ENCODE results near the gene HECW1. TPM values are rescaled to one million over a fixed set of nuclear protein-coding genes. Genes with fewer than 3 reads are reported as not detected.

Gene HECW1
- total RNA-seq, 1 donor from 2014 or later: 0.46 TPM

GRCh38 chr7:43520201-43520600 lies 407.8 kb downstream of the HECW1 start:
- no peak for DNase-seq (ENCODE audit: low read depth)
- Histone ChIP-seq H3K27me3 (ENCODE audit: control insufficient read depth, insufficient read depth, low read length) (no peaks in the 10 kb centered on the region), H3K36me3 (ENCODE audit: control insufficient read depth, insufficient read depth, low read length) (no peaks in the 10 kb centered on the region), H3K4me3 (ENCODE audit: low read depth, low read length) (no peak overlapping the region)
- TF ChIP-seq, protein P1, sequence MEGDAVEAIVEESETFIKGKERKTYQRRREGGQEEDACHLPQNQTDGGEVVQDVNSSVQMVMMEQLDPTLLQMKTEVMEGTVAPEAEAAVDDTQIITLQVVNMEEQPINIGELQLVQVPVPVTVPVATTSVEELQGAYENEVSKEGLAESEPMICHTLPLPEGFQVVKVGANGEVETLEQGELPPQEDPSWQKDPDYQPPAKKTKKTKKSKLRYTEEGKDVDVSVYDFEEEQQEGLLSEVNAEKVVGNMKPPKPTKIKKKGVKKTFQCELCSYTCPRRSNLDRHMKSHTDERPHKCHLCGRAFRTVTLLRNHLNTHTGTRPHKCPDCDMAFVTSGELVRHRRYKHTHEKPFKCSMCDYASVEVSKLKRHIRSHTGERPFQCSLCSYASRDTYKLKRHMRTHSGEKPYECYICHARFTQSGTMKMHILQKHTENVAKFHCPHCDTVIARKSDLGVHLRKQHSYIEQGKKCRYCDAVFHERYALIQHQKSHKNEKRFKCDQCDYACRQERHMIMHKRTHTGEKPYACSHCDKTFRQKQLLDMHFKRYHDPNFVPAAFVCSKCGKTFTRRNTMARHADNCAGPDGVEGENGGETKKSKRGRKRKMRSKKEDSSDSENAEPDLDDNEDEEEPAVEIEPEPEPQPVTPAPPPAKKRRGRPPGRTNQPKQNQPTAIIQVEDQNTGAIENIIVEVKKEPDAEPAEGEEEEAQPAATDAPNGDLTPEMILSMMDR (IDR thresholded peaks at IDR 0.05; ENCODE audit: insufficient read depth, low read length, poor library complexity, severe bottlenecking): no peak

DNA sequence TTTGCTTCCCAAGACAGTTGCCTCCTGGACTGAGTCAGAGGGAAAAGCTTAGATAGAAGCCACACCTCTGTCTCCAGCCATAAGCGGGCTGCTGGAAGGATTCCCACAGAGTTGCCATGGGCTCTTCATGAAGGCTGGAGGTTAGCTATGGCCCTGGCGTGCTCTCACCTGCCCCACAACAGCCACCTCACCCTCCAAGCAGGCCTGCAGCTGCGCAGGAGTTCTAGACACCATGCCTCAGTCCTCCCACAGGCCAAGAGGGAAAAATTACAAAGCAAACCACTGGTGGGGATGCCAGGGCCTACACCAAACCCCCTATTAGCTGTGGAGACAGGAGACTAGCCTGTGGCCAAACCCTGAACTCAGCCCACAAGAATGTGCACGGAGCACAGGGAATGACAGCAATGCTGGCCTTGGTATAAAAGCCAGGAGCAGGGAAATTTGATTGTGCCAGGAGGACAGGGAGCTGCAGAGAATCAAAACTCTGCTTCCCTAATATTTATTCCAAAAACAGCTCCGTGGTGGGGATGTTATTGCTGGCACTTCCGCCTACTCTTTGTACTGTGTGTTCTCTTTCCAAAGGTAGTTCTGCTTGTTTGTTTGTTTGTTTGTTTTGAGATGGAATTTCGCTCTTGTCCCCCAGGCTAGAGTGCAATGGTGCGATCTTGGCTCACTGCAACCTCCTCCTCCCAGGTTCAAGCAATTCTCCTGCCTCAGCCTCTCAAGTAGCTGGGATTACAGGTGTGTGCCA lies 410.1 kb downstream of the HECW1 start:
- no peak overlapping the region for H3K4me3 ChIP-seq (ENCODE audit: low read depth, low read length)
- TF ChIP-seq, protein P1 (IDR thresholded peaks at IDR 0.05; ENCODE audit: insufficient read depth, low read length, poor library complexity, severe bottlenecking): no peak
- H3K27me3 ChIP-seq (ENCODE audit: control insufficient read depth, insufficient read depth, low read length): no peaks in the 10 kb centered on the region
- no peaks in the 10 kb centered on the region for H3K36me3 ChIP-seq (ENCODE audit: control insufficient read depth, insufficient read depth, low read length)
- DNase-seq (ENCODE audit: low read depth): no peak

GRCh38 chr7:43528576-43529354 lies 416.3 kb downstream of the HECW1 start:
- DNase-seq (ENCODE audit: low read depth): no peak
- no peaks in the 10 kb centered on the region for H3K27me3 ChIP-seq (ENCODE audit: control insufficient read depth, insufficient read depth, low read length)
- H3K4me3 ChIP-seq (ENCODE audit: low read depth, low read length): no peak overlapping the region
- H3K36me3 ChIP-seq (ENCODE audit: control insufficient read depth, insufficient read depth, low read length): no peaks in the 10 kb centered on the region
- TF ChIP-seq, protein P1 (IDR thresholded peaks at IDR 0.05; ENCODE audit: insufficient read depth, low read length, poor library complexity, severe bottlenecking): no peak

- Histone ChIP-seq H3K36me3 (ENCODE audit: control insufficient read depth, insufficient read depth, low read length) (no peaks in the 10 kb centered on the region), H3K27me3 (ENCODE audit: control insufficient read depth, insufficient read depth, low read length) (no peaks in the 10 kb centered on the region), H3K4me3 (ENCODE audit: low read depth, low read length) (no peak overlapping the region)
- DNase-seq (ENCODE audit: low read depth): no peak
- TF ChIP-seq, protein P1 (IDR thresholded peaks at IDR 0.05; ENCODE audit: insufficient read depth, low read length, poor library complexity, severe bottlenecking): no peak
Measured at GRCh38 chr7:43530553-43531410, 418.3 kb downstream of the HECW1 start.

DNA sequence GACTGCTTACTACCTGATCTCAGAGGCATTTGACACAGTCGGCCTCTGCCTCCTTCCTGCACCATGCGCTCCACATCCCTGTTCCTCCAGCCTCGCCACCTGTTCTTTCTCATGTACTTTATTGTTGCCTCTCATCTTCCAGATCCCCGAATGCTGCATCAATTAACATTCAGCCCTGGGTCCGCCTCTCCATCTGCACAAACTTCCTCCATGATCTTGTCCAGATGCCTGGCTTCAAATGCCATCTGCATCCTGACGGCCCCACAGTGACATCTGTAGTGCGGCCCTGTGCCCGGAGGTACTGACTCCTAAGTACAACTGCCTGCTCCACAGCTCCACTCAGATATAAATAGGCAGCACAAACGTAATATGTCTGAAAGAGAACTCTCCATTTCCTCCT lies 419.3 kb downstream of the HECW1 start:
- TF ChIP-seq, protein P1 (IDR thresholded peaks at IDR 0.05; ENCODE audit: insufficient read depth, low read length, poor library complexity, severe bottlenecking): no peak
- H3K27me3 ChIP-seq (ENCODE audit: control insufficient read depth, insufficient read depth, low read length): no peaks in the 10 kb centered on the region
- H3K36me3 ChIP-seq (ENCODE audit: control insufficient read depth, insufficient read depth, low read length): no peaks in the 10 kb centered on the region
- no peak overlapping the region for H3K4me3 ChIP-seq (ENCODE audit: low read depth, low read length)
- no peak for DNase-seq (ENCODE audit: low read depth)
